HG03457 (cell line): ENCODE data around the gene PROC.

ENCODE experiments used
- ATAC-seq: cut with Tn5 transposase; IDR thresholded peaks from one replicate; pipeline ENCODE4 v1.9.1; 2021; ENCODE audit warnings: moderate number of reproducible peaks; ENCODE audit not compliant: unreplicated experiment

Gene PROC

GRCh38 chr2:127453392-127454171 lies 35.4 kb downstream of the PROC start:
- no peak for ATAC-seq

- no peak for ATAC-seq
Observed at GRCh38 chr2:127454595-127455565, 36.7 kb downstream of the PROC start.

GRCh38 chr2:127455566-127456493 lies 37.6 kb downstream of the PROC start:
- no peak for ATAC-seq

- no peak for ATAC-seq
Observed at GRCh38 chr2:127456960-127457359, 38.7 kb downstream of the PROC start.

- no peak for ATAC-seq
Observed at GRCh38 chr2:127462461-127462860, 44.2 kb downstream of the PROC start.

GRCh38 chr2:127463155-127463991 lies 45.1 kb downstream of the PROC start:
- ATAC-seq, result no peak

GRCh38 chr2:127464470-127465257 lies 46.4 kb downstream of the PROC start:
- no peak for ATAC-seq

- ATAC-seq, result no peak
Observed at GRCh38 chr2:127465258-127465657, 47.0 kb downstream of the PROC start.

- no peak for ATAC-seq
Observed at GRCh38 chr2:127469051-127469450, 50.8 kb downstream of the PROC start.

- no peak for ATAC-seq
Observed at GRCh38 chr2:127469974-127470373, 51.7 kb downstream of the PROC start.

- no peak for ATAC-seq
Observed at GRCh38 chr2:127471286-127471988, 53.2 kb downstream of the PROC start.

GRCh38 chr2:127472268-127472667 lies 54.0 kb downstream of the PROC start:
- no peak for ATAC-seq

- no peak for ATAC-seq
Observed at GRCh38 chr2:127475788-127476187, 57.6 kb downstream of the PROC start.
